ENCODE measurements around the gene RNU5B-1.

RNU5B-1 gene

DNA sequence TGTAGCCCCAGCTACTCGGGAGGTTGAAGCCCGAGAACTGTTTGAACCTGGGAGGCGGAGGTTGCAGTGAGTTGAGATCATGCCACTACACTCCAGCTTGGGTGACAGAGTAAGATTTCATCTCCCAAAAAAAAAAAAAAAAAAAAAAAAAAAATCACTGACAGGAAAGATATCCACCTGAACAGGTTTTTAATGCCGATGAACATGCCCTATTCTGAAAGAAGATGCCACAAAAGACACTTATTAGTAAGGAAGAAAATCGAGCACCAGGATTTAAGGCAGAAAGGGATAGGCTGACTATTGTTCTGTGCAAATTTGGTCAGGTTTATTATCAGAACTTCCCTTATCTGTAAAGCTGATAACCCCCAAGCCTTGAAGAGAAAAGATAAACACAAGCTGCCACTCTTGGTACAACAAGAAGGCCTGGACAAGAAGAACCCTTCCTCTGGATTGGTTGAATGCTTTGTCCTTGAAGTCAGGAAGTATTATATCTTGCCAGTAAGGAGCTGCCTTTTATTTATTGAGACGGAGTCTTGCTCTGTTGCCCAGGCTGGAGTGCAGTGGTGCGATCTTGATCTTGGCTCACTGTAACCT, 15.1 kb upstream of the RNU5B-1 start:
- DNase-seq (ENCODE audit: low spot score), result no peak

DNA sequence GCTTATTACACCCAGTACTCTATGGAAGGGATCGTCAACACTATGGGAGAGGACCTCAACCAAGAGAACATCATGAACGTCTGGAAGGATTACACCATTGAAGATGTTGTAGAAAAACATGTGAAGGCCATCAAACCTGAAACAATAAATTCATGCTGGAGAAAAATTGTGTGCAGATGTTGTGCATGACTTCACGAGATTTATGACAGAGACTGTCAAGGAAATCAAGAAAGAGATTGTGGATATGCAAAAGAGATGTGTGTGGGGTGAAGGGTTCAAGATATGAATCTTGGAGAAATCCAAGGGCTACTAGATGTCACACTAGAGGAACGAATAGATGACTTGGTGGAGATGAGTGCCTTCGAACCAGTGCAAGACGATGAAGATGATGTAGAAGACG, 14.2 kb upstream of the RNU5B-1 start:
- DNase-seq (ENCODE audit: low spot score), result no peak

DNA sequence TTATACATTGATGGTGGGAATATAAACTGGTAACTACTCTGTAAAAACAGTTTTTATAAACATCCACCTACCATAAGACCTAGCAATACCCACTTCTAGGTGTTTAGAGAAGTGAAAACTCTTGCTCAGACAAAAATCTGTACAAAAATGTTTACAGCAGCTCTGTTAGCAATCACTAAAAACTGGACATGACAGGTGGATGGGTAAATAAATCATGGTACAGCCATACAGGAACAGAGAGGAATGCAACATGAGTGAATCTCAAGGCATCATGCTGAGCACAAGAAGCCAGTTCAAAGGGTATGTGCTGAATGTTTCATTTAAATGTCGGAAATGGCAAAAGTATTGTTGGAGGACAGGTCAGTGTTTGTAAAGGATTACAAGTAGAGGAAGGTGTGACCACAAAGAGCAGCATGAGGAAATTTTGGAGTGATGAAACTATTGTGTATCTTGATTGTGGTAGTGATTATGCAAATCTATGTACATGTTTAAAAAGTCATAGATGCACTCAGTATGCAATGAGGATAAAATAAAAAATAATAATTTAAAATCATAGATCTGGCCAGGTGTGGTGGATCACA, 11.4 kb upstream of the RNU5B-1 start:
- DNase-seq (ENCODE audit: low spot score), result no peak

DNA sequence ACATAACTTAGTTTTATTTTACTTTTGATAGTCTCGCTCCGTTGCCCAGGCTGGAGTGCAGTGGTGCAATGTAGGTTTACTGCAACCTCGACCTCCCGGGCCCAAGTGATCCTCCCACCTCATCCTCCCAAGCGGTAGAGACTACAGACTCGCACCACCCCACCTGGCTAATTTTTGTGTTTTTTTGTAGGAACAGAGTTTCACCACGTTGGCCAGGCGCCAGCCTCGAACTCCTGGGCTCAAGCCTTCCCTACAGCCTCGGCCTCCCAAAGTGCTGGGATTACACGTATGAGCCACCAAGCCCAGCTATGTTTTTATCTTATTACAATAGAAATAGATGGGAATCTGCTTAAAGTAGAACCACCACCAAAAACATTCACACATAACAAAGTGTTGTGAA, 5.7 kb upstream of the RNU5B-1 start:
- no peak for DNase-seq (ENCODE audit: low spot score)

DNA sequence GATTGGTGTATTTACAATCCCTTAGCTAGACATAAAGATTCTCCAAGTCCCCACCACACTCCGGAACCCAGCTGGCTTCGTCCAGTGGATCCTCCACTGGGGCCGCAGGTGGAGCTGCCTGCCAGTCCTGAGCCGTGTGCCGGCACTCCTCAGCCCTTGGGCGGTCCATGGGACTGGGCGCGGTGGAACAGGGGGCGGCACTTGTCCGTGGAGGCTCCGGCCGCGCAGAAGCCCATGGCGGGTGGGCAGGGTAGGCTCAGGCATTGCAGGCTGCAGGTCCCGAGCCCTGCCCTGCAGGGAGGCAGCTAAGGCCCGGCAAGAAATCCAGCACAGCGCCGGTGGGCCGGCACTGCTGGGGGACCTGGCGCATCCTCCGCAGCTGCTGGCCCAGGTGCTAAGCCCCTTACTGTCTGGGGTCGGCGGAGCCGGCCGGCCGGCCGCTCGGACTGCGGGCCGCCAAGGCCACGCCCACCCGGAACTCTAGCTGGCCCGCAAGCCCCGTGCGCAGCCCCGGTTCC, 3.5 kb upstream of the RNU5B-1 start:
- no peak for DNase-seq (ENCODE audit: low spot score)

DNA sequence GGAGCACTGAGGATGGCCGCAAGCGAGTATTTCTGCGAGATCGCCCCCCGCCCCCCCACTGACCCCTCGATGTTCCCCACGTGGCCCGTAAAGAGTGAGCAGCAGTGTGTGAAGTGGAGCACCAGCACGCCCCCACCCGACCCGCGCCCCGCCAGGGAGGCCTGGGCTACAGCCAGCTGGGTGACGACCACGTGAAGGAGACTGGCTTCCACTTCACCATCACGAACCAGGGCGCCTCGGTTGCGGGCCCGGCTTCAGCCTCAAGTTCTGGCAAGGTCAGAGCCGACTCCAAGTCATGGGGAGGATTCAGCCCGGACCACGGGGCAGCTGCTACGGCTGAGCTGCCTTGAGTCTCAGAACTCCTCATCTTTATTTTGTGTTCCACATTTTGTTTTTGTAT, 2.4 kb upstream of the RNU5B-1 start:
- DNase-seq (ENCODE audit: low spot score), result no peak

DNA sequence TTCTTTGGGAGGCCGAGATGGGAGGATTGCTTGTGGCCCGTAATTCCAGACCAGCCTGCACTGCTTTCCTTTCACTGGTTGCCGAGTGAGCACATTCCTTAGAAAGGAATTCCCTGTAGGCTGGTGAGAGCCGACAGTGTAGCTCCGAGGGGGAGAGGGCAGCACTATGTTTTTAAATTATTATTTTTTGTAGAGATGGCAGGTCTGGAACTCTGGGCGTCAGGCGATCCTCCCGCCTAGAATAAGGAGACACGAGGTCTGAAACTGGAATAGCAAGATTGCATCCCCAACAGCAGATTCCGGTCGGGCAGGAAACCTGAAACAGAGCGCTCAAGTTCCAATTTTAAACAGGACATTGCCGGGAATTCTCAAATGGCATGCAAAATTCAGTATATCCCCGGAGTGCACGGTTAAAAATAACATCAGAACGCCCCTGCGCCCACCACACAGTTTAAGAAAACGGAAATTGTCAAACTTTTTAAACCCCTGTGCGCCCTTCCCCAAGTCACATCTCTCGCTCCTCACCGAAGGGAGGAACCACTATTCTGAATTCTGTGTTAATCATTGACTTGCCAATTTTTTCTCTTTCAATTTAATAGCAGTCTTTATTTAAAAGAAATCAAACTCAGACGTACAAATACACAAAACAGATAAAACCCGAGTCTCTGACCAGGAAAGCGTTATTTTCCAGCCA, 643 bp upstream of the RNU5B-1 start:
- peak; percentile 80 for DNase-seq (ENCODE audit: low spot score)

DNA sequence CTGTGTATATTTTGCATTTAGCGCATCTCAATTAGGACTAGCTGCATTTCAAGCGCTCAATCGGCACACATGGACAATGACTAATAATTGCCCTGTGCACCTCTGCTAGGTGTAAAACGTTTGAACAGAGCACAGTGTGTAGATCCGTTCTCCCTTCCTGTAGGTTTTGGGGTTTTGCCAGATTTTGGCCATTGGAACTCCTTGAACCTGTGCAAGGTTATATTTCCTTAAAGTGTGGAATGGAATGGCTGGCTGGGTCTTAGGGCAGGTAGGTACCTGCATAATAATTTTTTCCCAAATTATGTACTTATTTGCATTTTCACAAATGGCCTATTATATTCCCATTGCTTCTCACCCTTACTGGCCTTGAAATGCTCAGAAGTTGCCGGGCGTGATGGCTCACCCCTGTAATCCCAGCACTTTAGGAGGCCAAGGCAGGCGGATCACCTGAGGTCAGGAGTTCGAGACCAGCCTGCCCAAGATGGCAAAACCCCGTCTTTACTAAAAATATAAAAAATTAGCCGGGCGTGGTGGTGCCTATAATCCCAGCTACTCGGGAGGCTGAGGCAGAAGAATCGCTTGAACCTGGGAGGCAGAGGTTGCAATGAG, 777 bp downstream of the RNU5B-1 start:
- DNase-seq (ENCODE audit: low spot score), result no peak

DNA sequence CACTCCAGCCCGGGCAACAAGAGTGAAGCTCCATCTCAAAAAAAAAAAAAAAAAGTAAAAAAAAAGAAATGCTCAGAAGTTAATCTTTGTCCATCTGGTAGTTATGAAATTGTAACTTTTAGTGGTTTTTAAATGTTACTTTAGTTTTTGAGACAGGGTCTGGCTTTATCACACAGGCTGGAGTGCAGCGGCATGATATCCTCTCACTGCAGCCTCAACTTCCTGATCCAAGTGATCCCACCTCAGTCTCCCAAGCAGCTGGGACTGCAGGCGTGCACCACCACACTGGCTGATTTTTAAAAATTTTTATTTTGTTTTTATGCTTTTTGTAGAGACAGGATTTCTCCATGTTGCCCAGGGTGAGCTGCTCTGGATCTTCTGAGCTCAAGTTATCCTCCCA, 1.3 kb downstream of the RNU5B-1 start:
- DNase-seq (ENCODE audit: low spot score), result no peak

DNA sequence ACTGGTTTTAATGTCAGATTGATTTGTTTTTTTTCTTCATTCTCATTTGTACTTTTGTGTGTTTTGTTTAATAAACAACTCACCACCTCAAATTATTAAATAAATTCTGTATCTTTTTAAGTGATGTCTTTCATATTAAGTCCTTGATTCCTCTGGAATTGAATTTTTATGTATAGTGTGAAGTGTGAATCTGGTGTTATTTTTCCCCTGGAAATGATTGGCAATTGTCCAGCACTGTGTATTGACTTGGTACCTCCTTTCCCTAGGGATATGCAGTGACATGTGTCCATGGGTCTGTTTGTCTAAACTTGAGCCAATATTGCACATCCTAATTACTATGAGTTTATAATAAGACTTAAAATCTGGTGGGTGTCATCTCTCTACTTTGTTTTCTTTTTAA, 2.1 kb downstream of the RNU5B-1 start:
- DNase-seq (ENCODE audit: low spot score), result no peak

DNA sequence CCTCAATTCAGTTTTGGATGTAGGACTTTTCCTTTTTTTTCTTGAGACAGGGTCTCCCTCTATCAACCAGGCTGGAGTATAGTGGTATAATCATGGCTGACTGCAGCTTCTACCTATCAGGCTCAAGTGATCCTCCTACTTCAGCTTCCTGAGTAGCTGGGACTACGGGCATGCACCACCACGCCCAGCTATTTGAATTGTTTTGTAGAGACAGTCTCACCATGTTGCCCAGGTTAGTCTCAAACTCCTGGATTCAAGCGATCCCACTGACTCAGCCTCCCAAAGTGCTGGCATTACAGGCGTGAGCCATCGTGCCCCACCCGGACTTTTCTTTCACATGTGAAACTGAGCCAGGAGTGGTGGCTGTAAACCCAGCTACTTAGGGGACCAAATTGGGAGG, 3.5 kb downstream of the RNU5B-1 start:
- no peak for DNase-seq (ENCODE audit: low spot score)

DNA sequence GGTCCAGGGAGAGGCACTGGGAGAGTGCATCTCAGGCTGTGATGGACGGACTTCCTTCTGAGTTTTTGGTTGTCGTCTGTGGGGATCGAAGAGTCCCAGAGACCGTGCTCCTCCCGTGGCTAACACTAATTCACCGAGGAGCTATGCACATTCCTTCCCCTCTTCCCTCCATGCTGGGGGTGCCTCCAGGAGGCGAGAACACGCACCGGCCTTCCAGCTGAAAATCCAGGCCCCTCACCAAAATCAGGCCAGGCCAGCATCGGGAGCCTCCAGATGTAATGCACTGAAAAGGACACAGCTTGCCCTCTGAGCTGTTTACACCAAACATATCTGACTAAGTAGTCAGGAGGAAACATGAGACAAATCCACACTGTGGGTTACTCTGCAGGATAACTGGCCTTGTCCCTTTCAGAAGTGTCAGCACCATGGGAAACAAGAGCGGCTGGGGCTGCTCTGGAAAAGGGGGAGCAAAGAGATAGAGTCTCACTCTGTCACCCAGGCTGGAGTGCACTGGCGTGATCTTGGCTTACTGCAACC, 5.5 kb downstream of the RNU5B-1 start:
- DNase-seq (ENCODE audit: low spot score), result no peak

DNA sequence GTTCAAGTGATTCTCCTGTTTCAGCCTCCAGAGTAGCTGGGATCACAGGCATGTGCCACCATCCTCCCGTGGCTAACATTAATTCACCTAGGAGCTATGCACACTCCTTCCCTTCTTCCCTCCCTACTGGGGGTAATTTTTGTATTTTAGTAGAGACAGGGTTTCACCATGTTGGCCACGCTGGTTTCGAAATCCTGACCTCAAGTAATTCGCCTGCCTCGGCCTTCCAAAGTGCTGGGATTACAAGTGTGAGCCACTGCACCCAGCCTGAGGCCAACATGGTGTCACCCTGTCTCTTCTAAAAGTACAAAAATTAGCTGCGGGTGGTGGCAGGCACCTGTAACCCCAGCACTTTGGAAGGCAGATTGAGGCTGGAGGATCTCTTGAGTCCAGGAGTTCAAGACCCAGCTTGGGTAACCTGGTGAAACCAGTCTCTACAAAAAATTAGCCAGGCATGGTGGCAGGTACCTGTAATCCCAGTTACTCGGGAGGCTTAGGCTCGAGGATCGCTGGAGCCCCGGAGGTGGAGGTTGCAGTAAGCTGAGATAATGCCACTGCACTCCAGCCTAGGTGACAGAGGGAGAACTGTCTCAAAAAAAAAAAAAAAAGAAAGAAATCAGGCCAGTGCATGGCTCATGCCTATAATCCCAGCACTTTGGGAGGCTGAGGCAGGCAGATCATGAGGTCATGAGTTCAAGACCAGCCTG, 6.1 kb downstream of the RNU5B-1 start:
- DNase-seq (ENCODE audit: low spot score), result no peak

DNA sequence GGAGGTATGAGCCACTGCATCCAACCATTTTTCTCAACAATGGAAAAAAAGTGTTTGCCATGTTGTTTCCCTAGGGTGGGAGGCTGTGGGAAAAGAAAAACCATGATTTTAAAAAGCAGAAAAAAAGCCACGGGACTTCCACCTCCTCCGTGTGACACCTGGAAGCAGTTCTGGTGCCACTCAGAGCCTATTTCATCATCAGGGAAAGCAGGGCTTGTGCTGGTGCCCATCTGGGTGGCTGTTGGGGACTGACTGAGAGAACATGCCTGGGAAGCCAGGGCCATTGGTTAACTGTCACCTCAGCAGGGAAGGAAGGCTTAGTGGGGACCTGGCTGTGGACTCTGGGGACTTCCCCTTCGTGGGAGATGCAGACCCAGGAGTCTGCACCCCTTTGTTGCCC, 7.3 kb downstream of the RNU5B-1 start:
- DNase-seq (ENCODE audit: low spot score), result no peak

DNA sequence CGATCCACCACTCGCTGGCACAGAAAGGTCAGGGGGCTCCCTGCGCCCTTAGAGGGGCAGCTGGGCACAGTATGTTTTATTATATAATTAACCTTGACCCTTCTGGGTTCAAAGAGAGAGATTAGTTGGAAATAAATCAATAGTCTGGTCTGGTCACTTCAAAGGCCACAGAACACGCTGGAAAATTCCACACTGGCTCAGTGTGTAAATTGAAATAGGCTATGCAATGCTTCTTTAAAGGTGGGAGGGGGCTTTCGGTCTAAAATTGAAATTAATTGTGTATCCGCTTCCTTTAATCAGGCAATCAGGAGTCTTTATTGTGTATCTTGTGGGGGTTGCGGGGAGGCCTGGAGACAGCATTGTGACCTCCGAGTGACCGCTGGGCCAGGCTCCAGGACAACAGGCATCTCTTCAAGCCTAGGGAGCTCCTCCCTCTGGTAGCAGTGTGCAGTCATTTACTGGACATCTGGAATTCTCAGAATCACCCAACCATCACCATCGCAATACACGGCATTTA, 8.0 kb downstream of the RNU5B-1 start:
- DNase-seq (ENCODE audit: low spot score), result no peak

DNA sequence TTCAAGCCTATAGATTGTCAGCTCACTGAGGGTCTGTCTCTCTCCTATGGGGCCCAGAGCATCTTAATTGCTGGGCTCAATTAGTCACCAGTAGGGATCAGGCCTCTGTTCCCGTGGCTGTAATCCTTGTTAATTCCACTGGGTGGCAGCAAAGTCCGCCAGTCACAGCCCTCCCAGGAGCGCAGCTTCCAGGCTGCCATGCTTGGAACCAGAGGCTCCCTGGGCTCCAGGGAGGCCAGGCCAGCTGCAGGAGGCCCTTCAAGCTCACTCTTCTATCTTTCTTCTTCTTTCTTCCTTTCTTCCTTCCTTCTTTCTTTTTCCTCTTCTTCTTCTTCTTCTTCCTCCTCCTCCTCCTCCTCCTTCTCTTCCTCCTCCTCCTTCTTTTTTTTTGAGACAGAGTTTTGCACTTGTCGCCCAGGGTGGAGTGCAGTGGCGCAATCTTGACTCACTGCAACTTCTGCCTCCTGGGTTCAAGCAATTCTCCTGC, 14.4 kb downstream of the RNU5B-1 start:
- peak; percentile 83 for DNase-seq (ENCODE audit: low spot score)

DNA sequence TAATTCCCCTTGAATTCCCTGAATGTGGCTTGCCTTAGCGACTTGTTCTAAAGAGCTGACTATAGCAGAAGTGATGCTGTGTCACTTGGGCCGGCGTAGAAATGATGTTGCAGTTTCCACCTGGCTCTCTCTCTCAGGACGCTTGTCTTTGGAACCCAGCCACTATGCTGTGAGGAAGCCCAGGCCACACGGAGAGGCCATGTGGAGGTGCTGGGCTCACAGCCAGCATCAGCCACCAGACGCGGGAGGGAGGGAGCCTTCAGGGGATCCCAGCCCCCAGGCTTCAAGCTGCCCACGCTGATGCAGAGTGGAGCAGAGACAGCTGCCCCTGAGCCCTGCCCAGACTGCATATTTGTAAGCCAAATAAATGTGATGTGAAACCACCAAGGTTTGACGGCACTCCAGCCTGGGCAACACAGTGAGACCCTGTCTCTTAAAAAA, 18.6 kb downstream of the RNU5B-1 start:
- peak; percentile 81 for DNase-seq (ENCODE audit: low spot score)

DNA sequence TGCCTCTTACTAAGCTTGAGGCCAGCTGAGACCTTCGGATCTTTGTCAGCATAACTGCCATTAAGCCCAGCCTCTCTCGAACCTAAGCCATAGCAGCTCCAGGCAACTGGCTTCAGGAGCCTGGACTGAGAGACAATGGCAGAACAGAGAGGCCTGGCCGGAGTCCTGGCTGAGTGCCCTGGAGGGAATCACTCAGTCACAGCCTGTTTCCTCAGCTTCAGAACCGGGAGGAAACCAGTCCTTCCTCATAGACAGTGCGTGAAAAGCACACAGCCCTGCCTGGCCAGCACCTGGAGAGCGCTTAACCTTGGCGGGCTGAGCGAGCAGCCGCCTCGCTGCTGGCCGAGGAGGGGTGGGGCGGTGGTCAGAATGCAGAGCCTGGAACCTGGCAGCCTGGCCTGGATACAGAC, 21.6 kb downstream of the RNU5B-1 start:
- DNase-seq (ENCODE audit: low spot score), result no peak

DNA sequence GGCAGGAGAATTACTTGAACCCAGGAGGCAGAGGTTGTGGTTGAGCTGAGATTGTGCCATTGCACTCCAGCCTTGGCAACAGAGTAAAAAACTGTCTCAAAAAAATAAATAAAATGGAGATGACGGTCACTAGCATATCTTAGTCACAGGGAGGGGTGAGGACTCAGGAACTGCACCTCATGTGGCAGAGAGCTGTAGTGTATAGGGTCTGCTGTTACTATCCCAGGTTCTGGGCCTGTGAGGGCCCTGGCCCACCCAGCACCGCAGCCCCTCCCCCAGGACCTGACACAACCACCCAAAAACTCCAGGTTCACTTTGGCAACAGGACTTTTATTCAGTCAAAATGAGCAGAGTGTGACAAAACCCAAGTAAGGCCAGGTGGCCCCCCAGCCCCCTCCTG, 22.3 kb downstream of the RNU5B-1 start:
- DNase-seq (ENCODE audit: low spot score), result no peak

DNA sequence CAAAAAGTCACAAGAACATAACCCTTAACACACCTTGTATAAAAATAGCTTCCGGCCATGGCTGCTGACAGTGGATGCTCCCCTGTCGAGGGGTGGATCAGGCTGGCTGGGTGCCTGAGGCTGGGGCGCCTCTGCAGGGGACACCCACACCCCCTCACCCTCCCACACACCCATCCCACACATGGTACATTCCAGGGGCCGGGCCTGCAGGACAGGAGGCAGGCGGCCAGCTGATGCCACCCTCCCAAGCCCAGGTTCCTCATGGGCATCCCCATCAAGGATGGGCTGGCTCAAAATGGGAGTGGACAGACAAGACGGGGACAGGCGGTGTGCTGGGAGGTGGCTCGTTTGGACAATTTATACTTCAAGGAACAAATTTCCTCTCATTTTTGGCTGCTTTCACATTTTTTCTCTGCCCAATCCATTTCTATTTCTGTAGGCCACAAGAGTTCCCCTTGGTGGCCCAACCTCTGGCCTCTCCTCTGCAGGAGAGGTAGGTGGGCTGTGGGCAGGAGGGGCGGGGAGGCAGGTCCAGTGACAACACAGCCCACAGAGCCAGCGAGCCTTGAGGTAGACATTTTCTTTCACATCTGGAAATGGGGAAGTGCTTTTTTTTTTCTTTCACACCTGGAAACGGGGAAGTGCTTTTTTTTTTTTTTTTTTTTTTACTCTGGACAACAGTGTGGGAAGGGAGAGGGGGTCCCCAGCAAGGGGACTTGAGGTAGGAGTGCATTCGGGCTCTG, 23.3 kb downstream of the RNU5B-1 start:
- peak; percentile 62 for DNase-seq (ENCODE audit: low spot score)

Data from left forelimb (tissue), 1 donor.